ENCODE data around the gene TSKU. TPM values are rescaled to one million over a fixed set of nuclear protein-coding genes. Genes with fewer than 3 reads are reported as not detected.

Gene TSKU
- total RNA-seq, 4 donors from 2014 or later = 19.1 to 60.6 (median 47.1) TPM

- TF ChIP-seq POLR2AphosphoS5 (IDR thresholded peaks at IDR 0.05) = no peak
- TF ChIP-seq POLR2A (IDR thresholded peaks at IDR 0.05; ENCODE audit: low read depth) = no peak
- no peak for TF ChIP-seq CTCF (IDR thresholded peaks at IDR 0.05)
- no peak for TF ChIP-seq EP300 (IDR thresholded peaks at IDR 0.05)
- 95% methylated on average over 3 of the region's 3 CpGs for WGBS
- intact Hi-C loops (cut with DNase I) = no loop called here
- Histone ChIP-seq H3K27ac (replicated peaks in 1 of 4) (no peak overlapping the region), H3K9me3 (no peaks in the 10 kb centered on the region), H3K4me1 (peaks cover 3 to 22% (median 21%) of the 10 kb centered on the region in 4 donors), H3K27me3 (peaks cover 0 to 11% (median 0%) of the 10 kb centered on the region in 4 donors), H3K4me3 (no peak overlapping the region), H3K36me3 (no peaks in the 10 kb centered on the region)
- DNase-seq (ENCODE audit: extremely low spot score) = no peak
These were observed 63.3 kb downstream of the TSKU start for GRCh38 chr11:76846441-76846840.

Other genes starting within 250 kb of the TSKU start
- 10 to 100 TPM; 19.1 to 87.5 (median 45.3) TPM for gene LRRC32, start 112.6 kb upstream of the TSKU start, total RNA-seq
- gene ACER3, start 77.6 kb downstream of the TSKU start, total RNA-seq = 10 to 100 TPM; 10.5 to 12.8 (median 11.2) TPM